Endothelial cell of umbilical vein (primary cell): ENCODE measurements around the gene AMHR2. TPM values are rescaled to one million over a fixed set of nuclear protein-coding genes. Genes with fewer than 3 reads are reported as not detected.

Experiments used
- BruUV-seq: library from RNA; stranded (reverse); fragments of 400-500 nt; replicated peaks from 2 replicates; lab custom pipeline; 2021; lab: Mats Ljungman, UMichigan
- CTCF ChIA-PET: fragments of 300-600, 350-600 bp; sonication (Branson Sonifier 250); formaldehyde crosslinking; loops from one replicate; lab custom pipeline; 2021; ENCODE audit warnings: antibody characterized with exemption, inconsistent platforms; lab: Charles Lee
- POLR2A ChIA-PET: fragments of 300-600, 350-600 bp; sonication (Branson Sonifier 250); formaldehyde crosslinking; loops from one replicate; lab custom pipeline; 2021; ENCODE audit warnings: antibody characterized with exemption, inconsistent platforms; lab: Charles Lee
- DNase-seq: peaks from one replicate; pipeline ENCODE4 v3.0.0-alpha.2; 2011; ENCODE audit warnings: low read depth, low spot score
- FAIRE-seq: peaks from 2 replicates; lab custom pipeline; 2011; peaks lifted over from hg19 to GRCh38; lab: Jason Lieb, UNC
- H2AFZ ChIP-seq: 2 replicates; pipeline ENCODE4 v1.6.0; 2012; ENCODE audit warnings: low read depth, low read length, control low read depth, inconsistent platforms
- H3K27ac ChIP-seq: 2 replicates; pipeline ENCODE4 v1.5.1; 2011; ENCODE audit warnings: low read depth, mild to moderate bottlenecking, control low read depth, low read length, moderate library complexity; ENCODE audit not compliant: insufficient read depth
- H3K27me3 ChIP-seq, 2 experiments: 2 replicates each; pipeline versions ENCODE4 v1.6.0 to v1.6.1; 2011; ENCODE audit warnings: low read length in 2 of 2, mixed read lengths in 1 of 2; ENCODE audit not compliant: control insufficient read depth in 2 of 2, insufficient read depth in 2 of 2
- H3K36me3 ChIP-seq, 2 experiments: 2 replicates in 1 of 2; 3 replicates in 1 of 2; pipeline ENCODE4 v1.5.1; 2011; ENCODE audit warnings: low read length in 2 of 2, mild to moderate bottlenecking in 1 of 2, moderate library complexity in 1 of 2; ENCODE audit not compliant: control insufficient read depth in 2 of 2, insufficient read depth in 2 of 2; ENCODE audit errors: extremely low read depth in 1 of 2
- H3K4me1 ChIP-seq: 3 replicates; pipeline ENCODE4 v1.5.1; 2011; ENCODE audit warnings: mild to moderate bottlenecking, low read length; ENCODE audit not compliant: control insufficient read depth, insufficient read depth; ENCODE audit errors: extremely low read depth
- H3K4me2 ChIP-seq: 2 replicates; pipeline ENCODE4 v1.6.1; 2011; ENCODE audit warnings: low read length, control low read depth, mixed read lengths; ENCODE audit not compliant: insufficient read depth
- H3K4me3 ChIP-seq, 3 experiments: fragments of 200-600 bp in 1 of 3; sonication (generic), shearing (Covaris generic) in 1 of 3; replicated peaks in 1 of 3; 2 replicates each; pipeline ENCODE4 v1.5.1; 2011 to 2016; ENCODE audit warnings: control low read depth in 3 of 3, low read length in 3 of 3, mild to moderate bottlenecking in 2 of 3, inconsistent platforms in 1 of 3, low read depth in 1 of 3, moderate library complexity in 1 of 3; ENCODE audit not compliant: insufficient read depth in 1 of 3
- H3K79me2 ChIP-seq: 2 replicates; pipeline ENCODE4 v1.6.0; 2012; ENCODE audit warnings: low read length, inconsistent platforms; ENCODE audit not compliant: control insufficient read depth, insufficient read depth
- H3K9ac ChIP-seq: replicated peaks from 2 replicates; pipeline ENCODE3; 2011; ENCODE audit warnings: low read length, control low read depth; ENCODE audit not compliant: insufficient read depth; ENCODE audit errors: extremely low read depth
- H3K9me1 ChIP-seq: replicated peaks from 3 replicates; pipeline ENCODE4 v1.6.0; 2011; ENCODE audit warnings: mild to moderate bottlenecking, low read length; ENCODE audit not compliant: control insufficient read depth, insufficient read depth; ENCODE audit errors: extremely low read depth
- H3K9me3 ChIP-seq: replicated peaks from 2 replicates; pipeline ENCODE4 v1.5.1; 2012; ENCODE audit warnings: low read length, inconsistent platforms; ENCODE audit not compliant: control insufficient read depth, insufficient read depth
- H4K20me1 ChIP-seq: replicated peaks from 2 replicates; pipeline ENCODE3; 2011; ENCODE audit warnings: mild to moderate bottlenecking, low read length; ENCODE audit not compliant: control insufficient read depth, insufficient read depth; ENCODE audit errors: extremely low read depth
- FOS ChIP-seq: IDR thresholded peaks from 2 replicates; pipeline ENCODE4 v1.6.1; 2011; ENCODE audit warnings: mild to moderate bottlenecking, low read length, moderate library complexity, borderline replicate concordance; ENCODE audit not compliant: insufficient read depth
- GATA2 ChIP-seq: IDR thresholded peaks from 2 replicates; pipeline ENCODE4 v1.7.0; 2011; ENCODE audit warnings: low read depth, mild to moderate bottlenecking, moderate library complexity, mixed read lengths, low read length; ENCODE audit not compliant: insufficient read length, insufficient read depth
- POLR2A ChIP-seq: IDR thresholded peaks from 2 replicates; pipeline ENCODE4 v1.6.1; 2012; ENCODE audit warnings: low read depth, mild to moderate bottlenecking, control low read depth, low read length
- POLR2AphosphoS5 ChIP-seq: IDR thresholded peaks from 2 replicates; pipeline ENCODE4 v1.6.1; 2012; ENCODE audit warnings: low read depth, mild to moderate bottlenecking, control low read depth, low read length, moderate library complexity; ENCODE audit not compliant: insufficient read depth
- dilution Hi-C: fragments of 300-500 bp; cut with MboI; formaldehyde crosslinking; loops from one replicate; pipeline ENCODE4 v1.15.0; 2019; ENCODE audit warnings: low sequenced_read_pairs; ENCODE audit not compliant: extremely low pct_ligation_motif_present
- intact Hi-C: fragments of 100-400 bp; cut with micrococcal nuclease; formaldehyde crosslinking; loops from one replicate; pipeline ENCODE4 v1.10.0; 2022
- polyA plus RNA-seq, 4 experiments: library from polyadenylated mRNA; depleted of rRNA in 3 of 4; stranded (reverse) in 3 of 4; unstranded in 1 of 4; fragments of >200 nt; gene quantifications; 2 replicates each; pipeline versions ENCODE4 v1.2.1 to v1.2.3, GENCODE V29; 2011 to 2012; ENCODE audit warnings: missing spikeins in 1 of 4
- total RNA-seq: library from RNA; stranded (reverse); gene quantifications from 2 replicates; pipeline ENCODE4 v1.2.3, GENCODE V29; 2021
- TF ChIP-seq, protein P1 (sequence below), 2 donors: IDR thresholded peaks; 1 replicate in 1 of 2; 2 replicates in 1 of 2; pipeline ENCODE4 v1.5.1; 2011; ENCODE audit warnings: low read length in 2 of 2, mild to moderate bottlenecking in 2 of 2, moderate library complexity in 2 of 2, control low read depth in 1 of 2, inconsistent platforms in 1 of 2, low read depth in 1 of 2; ENCODE audit not compliant: insufficient read depth in 1 of 2; ENCODE audit errors: extremely low read depth in 1 of 2
- TF ChIP-seq, protein P2 (sequence below): IDR thresholded peaks from 2 replicates; pipeline ENCODE4 v1.6.1; 2011; ENCODE audit not compliant: insufficient read depth, insufficient read length

Gene AMHR2
- total and polyA plus RNA-seq, 2 donors (not counting 3 experiments of a cell fraction or from before 2014, with no cell fraction given), result not detected

DNA sequence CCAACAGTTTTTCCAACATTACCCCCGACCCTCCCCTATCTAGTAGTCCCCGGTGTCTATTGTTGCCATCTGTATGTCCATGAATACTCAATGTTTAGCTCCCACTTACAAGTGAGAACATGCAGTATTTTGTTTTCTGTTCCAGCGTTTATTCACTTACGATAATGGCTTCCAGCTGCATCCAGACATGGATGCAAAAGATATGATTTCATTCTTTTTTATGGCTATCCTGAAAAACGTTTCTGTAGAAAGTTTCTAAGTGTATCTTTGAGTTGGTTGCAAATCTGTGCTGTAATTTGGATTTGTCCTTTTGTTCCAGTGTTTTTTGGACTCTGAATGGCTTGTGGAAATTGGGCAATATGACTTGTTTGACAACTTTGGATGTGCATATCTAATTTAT is 31.9 kb upstream of the AMHR2 start:
- TF ChIP-seq, protein P1, sequence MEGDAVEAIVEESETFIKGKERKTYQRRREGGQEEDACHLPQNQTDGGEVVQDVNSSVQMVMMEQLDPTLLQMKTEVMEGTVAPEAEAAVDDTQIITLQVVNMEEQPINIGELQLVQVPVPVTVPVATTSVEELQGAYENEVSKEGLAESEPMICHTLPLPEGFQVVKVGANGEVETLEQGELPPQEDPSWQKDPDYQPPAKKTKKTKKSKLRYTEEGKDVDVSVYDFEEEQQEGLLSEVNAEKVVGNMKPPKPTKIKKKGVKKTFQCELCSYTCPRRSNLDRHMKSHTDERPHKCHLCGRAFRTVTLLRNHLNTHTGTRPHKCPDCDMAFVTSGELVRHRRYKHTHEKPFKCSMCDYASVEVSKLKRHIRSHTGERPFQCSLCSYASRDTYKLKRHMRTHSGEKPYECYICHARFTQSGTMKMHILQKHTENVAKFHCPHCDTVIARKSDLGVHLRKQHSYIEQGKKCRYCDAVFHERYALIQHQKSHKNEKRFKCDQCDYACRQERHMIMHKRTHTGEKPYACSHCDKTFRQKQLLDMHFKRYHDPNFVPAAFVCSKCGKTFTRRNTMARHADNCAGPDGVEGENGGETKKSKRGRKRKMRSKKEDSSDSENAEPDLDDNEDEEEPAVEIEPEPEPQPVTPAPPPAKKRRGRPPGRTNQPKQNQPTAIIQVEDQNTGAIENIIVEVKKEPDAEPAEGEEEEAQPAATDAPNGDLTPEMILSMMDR (IDR thresholded peaks at IDR 0.05; ENCODE audit: extremely low read depth in 1 of 2, insufficient read depth in 1 of 2, low read depth in 1 of 2, low read length in 2 of 2), result no peak
- TF ChIP-seq FOS (no peak), GATA2 (no peak), POLR2AphosphoS5 (no peak)
- TF ChIP-seq, protein P2, sequence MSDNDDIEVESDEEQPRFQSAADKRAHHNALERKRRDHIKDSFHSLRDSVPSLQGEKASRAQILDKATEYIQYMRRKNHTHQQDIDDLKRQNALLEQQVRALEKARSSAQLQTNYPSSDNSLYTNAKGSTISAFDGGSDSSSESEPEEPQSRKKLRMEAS, result no peak
- Histone ChIP-seq H3K79me2 (peaks cover 69% of the 10 kb centered on the region), H3K9me3 (no peaks in the 10 kb centered on the region), H3K9me1 (no peaks in the 10 kb centered on the region), H3K36me3 (no peaks in the 10 kb centered on the region), H3K4me1 (peaks cover 14% of the 10 kb centered on the region), H4K20me1 (no peaks in the 10 kb centered on the region), H3K4me3 (no peak overlapping the region), H3K27ac (no peak overlapping the region), H3K27me3 (no peaks in the 10 kb centered on the region), H3K4me2 (no peak overlapping the region), H3K9ac (no peak overlapping the region), H2AFZ (no peak overlapping the region)
- POLR2A ChIA-PET, result no interaction called here
- intact Hi-C loops (no loop called here), dilution Hi-C loops (no loop called here)
- no peak for FAIRE-seq
- no peak for DNase-seq
- no TSS peak for BruUV-seq
- CTCF ChIA-PET, result interaction anchor here (1.1 kb wide), 1 partner anchor 39 kb away, joined by 5 read pairs; no protein-coding TSS in a partner anchor

DNA sequence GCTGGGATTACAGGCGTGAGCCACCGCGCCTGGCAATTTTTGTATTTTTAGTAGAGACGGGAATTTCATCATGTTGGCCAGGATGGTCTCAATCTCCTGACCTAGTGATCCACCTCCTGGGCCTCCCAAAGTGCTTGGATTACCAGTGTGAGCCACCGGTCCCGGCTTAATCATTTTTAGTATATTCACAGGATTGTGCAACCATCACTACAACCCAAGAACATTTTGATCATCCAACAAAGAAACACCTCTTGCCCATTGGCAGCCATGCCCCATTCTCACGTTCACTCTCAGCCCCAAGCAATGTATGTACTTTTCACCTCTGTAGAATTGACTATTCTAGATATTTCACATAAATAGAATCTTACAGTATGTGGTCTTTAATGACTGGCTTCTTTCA is 23.8 kb upstream of the AMHR2 start:
- no peak for FAIRE-seq
- intact Hi-C loops, result no loop called here

More for the DNA sequence above, 23.8 kb upstream of the AMHR2 start:
- Histone ChIP-seq H3K9me3 (no peaks in the 10 kb centered on the region), H3K36me3 (no peaks in the 10 kb centered on the region), H4K20me1 (no peaks in the 10 kb centered on the region), H3K27ac (no peak overlapping the region), H3K4me1 (no peaks in the 10 kb centered on the region), H3K27me3 (no peaks in the 10 kb centered on the region), H2AFZ (no peak overlapping the region), H3K4me3 (no peak overlapping the region), H3K4me2 (no peak overlapping the region), H3K9ac (no peak overlapping the region), H3K79me2 (peaks cover 17% of the 10 kb centered on the region), H3K9me1 (no peaks in the 10 kb centered on the region)
- CTCF ChIA-PET, result no interaction called here
- no peak for DNase-seq
- POLR2A ChIA-PET, result no interaction called here
- TF ChIP-seq POLR2A, result no peak
- TF ChIP-seq, protein P1 (IDR thresholded peaks at IDR 0.05; ENCODE audit: extremely low read depth in 1 of 2, insufficient read depth in 1 of 2, low read depth in 1 of 2, low read length in 2 of 2), result no peak
- TF ChIP-seq FOS, result no peak
- BruUV-seq, result no TSS peak
- dilution Hi-C loops, result no loop called here
